Mesenteric fat pad (tissue), 1 donor: Measurements from ENCODE around the gene BDP1. TPM values are rescaled to one million over a fixed set of nuclear protein-coding genes. Genes with fewer than 3 reads are reported as not detected.
"Not testable (repeated sequence)": the region's sequence is repeated elsewhere in the genome, so short reads cannot be mapped to it uniquely, and the experiment has no call there.

Experiments used
- DNase-seq: peaks from one replicate; pipeline ENCODE4 v3.0.0-alpha.2; 2020; ENCODE audit warnings: low spot score
- total RNA-seq: library from RNA; stranded (reverse); fragmentation: NEBNext Ultra II Directional; extraction: Animal tissue kit (Norgen Biotek cat#: 25700); gene quantifications from one replicate; pipeline ENCODE4 v1.2.1, GENCODE V29; 2021
- donor health status: DM: yes; HTN: yes; CAD: no.

Gene BDP1
- total RNA-seq, 1 donor from 2014 or later, result 27.6 TPM

DNA sequence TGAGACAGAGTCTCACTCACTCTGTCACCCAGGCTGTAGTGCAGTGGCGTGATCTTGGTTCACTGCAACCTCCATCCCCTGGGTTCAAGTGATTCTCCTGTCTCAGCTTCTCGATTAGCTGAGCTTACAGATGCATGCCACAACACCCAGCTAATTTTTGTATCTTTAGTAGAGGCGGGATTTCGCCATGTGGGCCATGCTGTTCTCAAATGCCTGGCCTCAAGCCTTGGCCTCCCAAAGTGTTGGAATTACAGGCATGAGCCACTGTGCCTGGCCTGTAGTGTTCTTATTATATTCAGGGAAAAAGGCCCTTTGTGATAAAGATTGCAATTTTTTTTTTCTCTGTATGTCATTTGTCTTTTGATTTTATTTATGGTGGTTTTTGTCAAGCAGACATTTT lies 107.7 kb downstream of the BDP1 start:
- DNase-seq, result no peak

DNA sequence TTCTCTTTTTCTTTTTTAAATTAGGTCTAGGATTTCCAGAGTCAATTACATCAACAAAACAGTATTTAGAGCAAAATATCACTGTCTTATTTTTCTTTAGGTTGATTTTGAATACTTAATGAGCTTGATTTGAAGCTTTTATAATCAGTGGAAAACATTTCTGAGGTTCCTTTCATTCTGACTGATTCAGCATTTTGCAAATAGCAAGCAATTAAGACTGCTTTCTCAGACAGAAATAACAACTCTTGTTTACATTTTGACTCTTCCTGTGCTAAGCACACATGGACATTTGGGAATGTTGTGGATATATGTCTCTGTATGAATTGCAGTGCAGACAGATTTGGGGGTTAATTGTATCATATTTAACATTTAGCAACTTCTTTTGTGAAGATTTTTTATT lies 109.4 kb downstream of the BDP1 start:
- DNase-seq, result no peak

- no peak for DNase-seq
Measured at GRCh38 chr5:71569748-71570509, 114.5 kb downstream of the BDP1 start.

DNA sequence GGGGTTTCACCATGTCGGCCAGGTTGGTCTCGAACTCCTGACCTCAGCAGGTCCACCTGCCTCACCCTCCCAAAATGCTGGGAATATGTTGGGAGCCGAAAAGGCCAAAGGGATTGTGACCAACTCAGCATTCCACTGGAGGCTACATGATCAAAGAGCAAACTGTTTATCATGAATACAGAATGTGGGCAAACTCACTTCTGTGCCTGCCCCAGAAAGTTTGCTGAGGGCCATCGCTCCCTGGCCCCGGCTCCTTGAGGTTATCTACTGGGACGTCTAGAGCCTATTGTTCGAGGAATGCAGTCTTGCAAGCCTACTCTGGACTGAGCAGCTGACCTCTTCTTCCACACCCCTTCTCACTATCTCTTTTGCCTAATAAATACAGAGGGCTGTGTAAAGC lies 116.4 kb downstream of the BDP1 start:
- not testable (repeated sequence) for DNase-seq

DNA sequence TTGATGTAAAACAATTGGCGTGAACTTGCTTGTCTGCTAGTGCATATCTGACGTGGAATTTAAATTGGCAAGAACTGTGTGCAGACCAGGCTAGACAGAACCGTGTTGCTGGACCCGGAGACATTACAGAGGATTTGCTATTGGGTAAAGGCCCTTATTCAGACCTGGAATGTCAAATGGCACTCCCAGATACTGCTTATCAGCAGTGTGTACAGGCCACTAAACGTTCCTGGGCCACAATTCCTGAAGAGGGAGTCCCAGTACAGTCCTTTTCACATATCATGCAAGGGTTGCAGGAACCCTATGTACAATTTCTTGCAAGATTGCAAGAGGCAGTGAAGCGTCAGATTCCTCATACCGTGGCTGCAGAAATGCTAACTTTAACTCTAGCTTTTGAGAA lies 118.1 kb downstream of the BDP1 start:
- no peak for DNase-seq

DNA sequence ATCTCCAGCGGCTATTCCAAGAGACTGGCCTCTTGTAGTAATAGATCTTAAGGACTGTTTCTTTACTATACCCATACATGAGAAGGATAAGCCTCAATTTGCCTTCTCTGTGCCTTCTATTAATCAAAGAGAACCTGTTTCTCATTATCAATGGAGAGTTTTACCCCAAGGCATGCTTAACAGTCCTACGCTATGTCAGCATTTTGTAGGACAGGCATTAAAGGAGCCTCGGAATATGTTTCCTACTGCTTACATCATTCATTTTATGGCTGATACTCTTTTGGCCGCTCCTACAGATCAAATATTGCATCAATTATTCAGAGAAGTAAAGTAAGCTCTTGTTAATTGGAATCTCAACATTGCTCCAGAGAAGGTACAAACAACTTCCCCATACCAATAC lies 120.1 kb downstream of the BDP1 start:
- not testable (repeated sequence) for DNase-seq

GRCh38 chr5:71576241-71576640 lies 120.8 kb downstream of the BDP1 start:
- no peak for DNase-seq

DNA sequence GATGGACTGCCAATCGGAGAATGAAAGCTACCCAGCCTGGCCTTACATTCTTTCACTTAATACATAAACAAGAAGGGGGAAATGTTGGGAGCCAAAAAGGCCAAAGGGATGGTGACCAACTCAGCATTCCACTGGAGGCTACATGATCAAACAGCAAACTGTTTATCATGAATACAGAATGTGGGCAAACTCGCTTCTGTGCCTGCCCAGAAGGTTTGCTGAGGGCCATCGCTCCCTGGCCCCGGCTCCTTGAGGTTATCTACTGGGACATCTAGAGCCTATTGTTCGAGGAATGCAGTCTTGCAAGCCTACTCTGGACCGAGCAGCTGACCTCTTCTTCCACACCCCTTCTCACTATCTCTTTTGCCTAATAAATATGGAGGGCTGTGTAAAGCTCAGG lies 122.4 kb downstream of the BDP1 start:
- not testable (repeated sequence) for DNase-seq

DNA sequence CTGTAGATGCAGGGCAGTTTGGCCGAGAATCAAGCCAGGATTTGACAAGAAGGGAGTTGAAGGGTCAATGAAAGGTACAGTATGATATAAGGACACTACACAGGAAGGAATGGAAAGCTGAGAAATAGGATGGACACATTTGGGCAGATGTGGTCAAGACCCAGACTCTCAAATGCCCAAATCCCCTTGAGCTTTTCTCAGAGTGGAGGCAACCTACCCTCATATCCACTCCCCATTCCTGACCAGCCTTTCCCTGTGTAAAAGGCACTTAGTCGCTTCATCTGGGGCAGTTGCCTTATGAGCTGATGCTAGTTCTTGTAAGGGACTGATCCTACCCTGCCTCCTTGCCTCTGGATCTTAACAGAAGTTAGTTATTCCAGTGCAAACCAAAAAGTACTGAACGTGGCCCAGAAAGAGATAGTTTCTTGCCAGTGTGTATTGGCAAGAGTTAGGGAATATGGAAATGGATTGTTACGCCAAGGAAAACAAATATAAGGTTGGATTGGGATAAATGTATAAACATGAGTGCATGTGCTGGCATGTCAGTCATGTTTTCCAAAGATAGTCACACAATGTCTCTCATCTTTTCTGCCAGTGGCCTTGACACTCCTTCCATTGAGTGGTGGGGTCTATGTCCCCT lies 127.6 kb downstream of the BDP1 start:
- no peak for DNase-seq

DNA sequence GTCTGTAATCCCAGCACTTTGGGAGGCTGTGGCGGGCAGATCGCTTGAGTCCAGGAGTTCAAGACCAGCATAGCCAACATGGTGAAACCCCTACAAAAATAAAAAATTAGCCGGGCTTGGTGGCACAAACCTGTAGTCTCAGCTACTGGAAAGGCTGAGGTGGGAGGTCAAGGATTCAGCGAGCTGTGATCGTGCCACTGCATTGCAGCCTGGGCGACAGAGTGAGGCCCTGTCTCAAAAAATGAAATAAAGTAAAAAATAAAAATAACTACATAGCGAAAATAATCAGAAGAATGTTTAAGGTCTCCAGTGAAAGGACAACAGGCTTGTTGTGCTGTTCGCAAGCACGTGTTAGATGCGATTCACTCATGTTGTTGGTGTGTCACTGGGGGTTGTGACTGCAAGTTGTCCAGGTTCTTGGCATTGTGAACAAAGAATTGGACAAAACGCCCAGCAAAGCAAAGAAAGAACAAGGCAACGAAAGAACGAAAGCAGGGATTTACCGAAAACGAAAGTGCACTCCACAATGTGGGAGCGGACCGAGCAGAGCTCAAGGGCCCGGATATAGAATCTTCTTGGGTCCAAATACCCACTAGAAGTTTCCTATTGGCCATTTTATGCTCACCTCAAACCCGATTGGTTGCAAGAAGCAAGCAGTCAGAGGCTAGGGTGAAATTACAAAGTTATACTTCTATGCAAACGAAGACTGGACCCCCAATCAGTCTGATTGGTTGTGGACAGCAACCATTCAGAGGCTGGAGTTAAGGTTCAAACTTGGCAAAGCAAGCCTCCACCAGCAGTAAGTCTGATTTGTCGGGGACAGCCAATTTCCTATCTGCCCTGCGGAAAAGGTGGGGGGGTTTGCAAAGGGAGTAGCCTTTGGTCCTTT lies 130.8 kb downstream of the BDP1 start:
- DNase-seq, result no peak

DNA sequence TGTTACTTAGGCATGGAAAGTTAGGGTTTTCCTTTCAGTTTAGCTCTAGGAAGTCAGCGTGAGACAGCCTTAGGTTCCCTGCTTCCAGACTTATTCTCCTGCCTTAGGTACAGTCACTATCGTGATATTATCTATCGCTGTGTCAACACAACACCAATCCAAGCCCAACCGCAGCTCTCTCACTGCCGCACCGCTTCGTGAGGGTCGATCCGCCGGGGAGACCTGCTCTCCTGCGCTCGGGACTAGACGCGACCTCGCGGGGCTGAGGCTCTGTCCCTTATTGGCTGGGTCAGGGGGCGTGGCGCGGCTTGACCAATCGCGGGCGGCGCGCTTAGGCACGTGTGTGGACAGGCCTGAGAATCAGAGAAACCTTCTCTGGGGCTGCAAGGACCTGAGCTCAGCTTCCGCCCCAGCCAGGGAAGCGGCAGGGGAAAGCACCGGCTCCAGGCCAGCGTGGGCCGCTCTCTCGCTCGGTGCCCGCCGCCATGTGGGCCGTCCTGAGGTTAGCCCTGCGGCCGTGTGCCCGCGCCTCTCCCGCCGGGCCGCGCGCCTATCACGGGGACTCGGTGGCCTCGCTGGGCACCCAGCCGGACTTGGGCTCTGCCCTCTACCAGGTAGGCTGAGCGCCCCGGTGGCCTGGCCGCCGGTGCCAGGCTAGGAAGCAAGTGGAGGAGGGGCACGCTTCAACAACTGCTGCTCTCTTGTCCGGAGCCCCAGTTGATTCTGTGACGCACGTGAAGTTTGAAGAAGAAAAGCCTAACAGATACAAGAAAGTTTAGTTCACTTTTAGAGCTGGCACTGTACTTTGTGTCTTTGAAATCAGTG lies 131.7 kb downstream of the BDP1 start, which contains the start of gene MCCC2:
MCCC2 (plus strand) TSS at position 400 of the 825 bp plus-strand sequence; CDS start at position 486, 86 bp downstream.
- DNase-seq, result peak; percentile 99

DNA sequence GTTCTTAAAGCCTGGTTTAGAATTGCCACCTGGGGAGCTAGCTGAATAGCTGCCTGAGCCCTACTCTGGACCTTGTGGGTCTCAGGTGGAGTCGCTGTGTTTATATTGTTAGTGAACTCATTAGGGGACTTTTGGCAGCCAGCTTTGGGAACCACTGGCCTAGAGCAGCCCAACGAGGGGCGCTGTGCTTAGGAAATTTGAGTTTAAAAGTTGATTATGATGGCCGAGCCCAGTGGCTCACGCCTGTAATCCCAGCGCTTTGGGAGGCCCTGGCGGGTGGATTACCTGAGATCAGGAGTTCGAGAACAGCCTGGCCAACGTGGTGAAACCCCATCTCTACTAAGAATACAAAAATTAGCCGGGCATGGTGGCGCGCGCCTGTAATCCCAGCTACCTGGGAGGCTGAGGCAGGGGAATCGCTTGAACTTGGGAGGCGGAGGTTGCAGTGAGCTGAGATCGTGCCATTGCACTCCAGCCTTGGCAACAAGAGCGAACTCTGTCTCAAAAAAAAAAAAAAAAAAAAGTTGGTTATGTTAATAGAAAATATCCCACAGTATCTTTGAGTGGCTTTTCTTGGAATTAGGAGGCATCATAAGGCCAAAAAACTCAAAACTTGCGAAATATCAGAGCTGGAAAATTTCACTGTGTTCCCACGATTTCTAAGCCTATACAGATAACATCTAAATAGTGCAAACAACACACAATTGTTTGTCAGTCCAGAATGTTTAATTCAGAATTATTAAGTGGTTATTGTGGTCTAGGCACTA lies 132.5 kb downstream of the BDP1 start:
- no peak for DNase-seq

GRCh38 chr5:71588533-71588885 lies 133.1 kb downstream of the BDP1 start:
- DNase-seq, result no peak

DNA sequence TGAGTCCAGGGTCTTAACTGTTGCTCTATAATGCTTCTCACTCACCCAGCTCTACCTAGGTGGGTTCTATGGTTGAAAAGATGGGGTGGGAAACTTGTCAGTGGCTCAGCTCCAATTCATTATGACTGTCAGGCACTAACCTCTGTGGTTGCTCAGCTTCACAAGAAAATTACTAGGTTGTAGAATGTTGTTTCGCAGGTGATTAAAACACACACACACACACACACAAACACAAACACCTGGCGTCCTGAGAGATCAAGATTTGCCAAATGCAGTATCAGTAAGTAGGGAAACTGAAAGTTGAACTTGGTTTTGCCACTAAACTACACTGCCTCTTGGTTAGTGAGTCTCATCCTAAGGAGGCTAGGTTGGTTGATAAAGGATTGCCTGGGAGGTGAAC lies 134.5 kb downstream of the BDP1 start:
- DNase-seq, result no peak

DNA sequence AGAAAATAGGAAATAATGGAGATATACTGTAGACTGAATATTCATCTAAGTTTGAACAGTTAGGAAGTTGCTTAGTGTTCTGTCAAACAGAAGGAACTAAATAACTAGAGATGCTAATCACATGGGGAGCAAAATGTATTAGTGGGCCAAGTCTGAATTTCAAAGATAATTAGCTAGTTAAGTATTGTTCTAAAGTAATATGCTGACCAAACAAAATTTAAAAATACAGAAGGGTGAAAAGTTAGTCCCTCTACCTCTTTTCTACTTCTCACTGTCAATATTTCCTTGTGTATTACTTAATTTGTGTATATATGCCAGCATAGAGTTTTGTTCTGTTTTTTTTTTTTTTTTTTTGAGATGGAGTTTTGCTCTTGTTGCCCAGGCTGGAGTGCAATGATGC lies 135.6 kb downstream of the BDP1 start:
- no peak for DNase-seq

GRCh38 chr5:71596169-71596568 lies 140.7 kb downstream of the BDP1 start:
- no peak for DNase-seq

GRCh38 chr5:71597001-71597400 lies 141.6 kb downstream of the BDP1 start:
- no peak for DNase-seq

- DNase-seq, result no peak
Measured at GRCh38 chr5:71600783-71601182, 145.3 kb downstream of the BDP1 start.

DNA sequence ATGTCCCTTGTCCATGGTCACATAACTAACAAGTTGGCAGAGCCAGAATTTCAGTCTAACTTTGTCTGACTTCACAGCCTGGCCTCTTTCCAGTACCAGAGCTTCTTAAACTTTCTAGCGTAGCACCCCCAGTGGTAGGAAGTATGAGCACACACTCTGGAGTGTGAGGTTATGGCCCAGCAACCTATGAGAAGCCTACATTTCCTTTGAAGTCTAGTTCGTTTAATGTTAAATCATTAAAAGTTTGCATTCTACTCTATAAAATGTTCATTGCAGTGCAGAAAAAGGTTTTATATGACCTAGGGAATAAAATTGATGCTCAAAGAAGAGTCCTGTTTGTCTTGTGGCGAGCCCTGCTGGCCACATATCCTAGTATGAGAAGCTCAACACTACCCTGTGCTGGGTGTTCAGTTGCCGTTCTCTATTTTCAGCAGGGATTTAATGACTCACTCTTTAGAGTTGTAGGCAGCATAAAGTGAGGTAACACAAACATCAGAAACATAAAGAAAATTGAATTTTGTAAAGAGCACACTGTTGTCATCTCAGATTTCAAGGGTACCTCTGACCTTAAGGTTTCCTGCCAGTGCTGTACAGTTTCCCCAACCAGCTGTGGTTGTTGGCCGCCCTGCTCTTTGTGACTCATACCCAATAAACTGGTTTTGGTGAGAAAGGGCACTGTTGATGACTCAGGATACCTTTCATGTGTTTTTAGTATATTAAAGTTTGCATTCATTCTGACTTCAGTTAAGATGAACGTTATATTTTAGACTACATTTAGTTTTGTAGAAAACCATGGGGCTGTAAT lies 146.0 kb downstream of the BDP1 start:
- DNase-seq, result no peak
